NCI-H2107 (cell line): ENCODE results near the gene PDIA6.

ENCODE experiments used
- DNase-seq: peaks from one replicate; lab custom pipeline; 2025; lab: John Stamatoyannopoulos, UW

The PDIA6 gene

DNA sequence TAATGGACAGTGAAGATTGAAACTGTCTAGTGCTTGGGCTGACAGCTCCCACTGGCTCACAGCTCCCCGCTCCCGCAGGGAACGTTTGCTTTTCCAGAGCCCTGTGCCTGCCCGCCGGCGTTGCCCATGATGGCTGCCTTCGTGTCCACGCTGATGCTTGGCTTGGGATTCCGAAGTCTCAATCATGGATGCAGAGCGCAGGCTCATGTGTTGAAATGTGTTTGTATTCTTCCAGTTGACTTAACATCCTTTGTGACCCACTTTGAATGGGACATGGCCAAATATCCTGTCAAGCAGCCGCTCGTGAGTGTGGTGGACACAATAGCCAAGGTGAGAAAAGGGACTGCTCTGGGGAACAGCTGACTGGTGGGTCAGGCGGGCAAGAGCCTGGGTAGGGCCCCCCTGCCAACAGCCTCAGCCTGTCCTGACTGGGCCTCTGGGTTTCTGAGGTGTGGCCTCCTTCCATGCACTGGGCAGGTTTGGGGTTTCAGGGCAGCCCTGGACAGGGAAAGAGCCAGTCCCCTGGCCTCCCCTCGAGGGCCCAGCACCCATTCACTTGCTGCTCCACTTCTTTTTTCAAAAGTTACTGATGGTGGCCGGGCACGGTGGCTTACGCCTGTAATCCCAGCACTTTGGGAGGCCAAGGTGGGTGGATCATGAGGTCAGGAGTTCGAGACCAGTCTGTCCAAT is 48.3 kb downstream of the PDIA6 start:
- no peak for DNase-seq

DNA sequence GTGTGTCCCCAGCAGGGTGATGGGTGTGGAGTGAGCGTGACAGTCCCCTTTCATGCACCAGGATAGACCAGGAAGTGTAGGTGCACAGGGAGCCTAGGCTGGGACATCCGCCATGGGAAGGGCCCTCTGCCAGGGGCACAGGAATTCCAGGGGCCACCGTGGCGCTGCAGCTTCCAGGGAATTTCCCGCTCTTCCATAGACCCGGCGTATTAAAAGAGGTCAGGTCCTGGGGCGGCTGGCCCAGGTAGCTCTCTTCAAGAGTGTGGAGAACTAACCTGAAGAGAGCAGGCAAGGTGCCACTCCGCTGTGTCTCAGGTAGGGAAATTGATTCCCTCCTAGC is 49.2 kb downstream of the PDIA6 start:
- DNase-seq = no peak

DNA sequence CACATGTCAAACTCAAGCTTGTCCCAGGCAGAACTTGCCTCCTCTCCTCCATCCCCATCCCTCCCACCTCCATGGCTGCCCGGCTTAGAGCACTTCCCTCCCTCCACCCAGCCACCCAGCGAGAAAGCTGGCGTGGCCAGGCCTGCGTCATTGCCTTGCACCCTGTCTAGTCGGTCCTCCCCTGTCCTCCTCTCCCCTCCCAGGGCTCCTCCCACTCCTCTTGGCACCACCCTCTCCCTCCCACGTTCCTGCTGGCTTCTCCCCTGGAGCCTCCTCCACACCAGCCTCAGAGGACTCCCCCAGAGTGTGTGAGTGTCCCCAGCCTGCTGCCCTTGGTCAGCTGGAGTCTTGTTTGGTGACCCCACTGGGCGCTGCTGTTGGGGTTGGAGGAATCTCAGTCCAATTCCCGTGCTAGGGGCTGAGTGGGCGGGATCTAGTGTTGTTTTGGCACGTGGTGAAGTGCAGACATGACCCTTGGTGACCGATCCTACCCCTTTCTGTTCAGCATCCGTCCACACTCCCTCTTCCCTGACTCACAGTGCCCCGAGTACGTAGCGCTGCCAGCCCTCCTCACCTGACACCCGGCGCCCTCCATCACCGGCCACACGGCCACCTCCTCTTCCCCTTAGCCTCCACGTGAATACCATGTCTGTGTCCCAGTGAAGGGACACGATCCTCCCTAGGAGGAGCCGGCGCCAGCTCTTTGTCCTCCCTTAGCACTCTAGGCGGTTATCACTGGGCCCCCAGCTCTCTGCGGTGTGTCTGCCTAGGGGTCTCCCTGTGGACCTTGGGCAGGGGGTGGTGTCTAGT is 49.7 kb downstream of the PDIA6 start:
- DNase-seq = no peak

DNA sequence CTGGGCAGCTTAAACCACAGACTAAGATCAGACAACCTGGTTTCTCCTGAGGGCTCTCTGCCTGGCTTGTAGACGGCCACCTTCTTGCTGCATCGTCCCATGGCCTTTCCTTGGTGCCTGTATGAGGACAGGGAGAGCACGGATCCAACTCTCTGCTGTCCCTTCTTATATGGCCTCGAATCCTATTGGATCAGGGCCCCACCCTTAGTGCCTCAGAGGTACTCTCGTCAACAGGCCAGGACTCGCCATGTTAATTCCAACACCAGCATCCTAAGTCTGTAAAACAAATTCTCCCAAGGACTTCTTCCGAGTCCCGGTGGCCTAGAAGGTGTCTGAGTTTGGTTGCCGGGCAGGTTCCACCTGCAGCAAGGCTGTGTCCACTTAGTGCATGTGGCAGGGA is 51.0 kb downstream of the PDIA6 start:
- DNase-seq = no peak

DNA sequence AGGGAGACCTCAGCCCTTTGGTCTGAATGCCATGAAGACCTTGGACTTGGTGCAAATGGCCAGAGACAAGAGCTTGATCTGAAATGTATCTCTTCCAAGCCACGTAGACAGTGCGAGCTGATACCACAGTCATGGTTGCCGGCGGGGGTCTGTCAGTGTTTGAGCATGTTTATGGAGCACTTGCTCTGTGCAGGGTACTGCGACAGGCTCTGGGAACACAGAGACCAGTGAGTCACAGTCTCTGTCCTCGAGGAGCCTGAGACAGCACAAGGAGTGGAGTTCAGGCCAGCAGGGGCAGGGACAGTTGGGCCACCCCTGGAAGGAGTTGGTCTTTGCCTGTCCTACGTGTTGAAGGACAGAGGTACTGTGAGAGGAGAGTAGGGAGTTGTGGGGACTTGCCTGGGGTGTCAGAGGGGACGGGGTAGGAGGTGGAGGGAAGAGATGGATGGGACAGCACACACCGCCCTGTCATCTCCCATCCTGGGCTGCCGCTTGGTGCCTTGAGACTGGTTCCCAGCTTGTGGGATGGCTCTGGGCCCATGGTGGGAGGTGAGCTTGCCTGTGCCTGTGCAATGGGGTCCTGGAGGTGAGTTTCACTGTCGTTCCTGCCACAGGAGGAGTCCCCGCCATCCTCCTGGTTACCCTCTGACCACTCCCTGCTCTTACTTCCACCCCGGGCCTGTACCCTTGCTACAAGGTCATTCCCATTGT is 51.6 kb downstream of the PDIA6 start:
- no peak for DNase-seq

DNA sequence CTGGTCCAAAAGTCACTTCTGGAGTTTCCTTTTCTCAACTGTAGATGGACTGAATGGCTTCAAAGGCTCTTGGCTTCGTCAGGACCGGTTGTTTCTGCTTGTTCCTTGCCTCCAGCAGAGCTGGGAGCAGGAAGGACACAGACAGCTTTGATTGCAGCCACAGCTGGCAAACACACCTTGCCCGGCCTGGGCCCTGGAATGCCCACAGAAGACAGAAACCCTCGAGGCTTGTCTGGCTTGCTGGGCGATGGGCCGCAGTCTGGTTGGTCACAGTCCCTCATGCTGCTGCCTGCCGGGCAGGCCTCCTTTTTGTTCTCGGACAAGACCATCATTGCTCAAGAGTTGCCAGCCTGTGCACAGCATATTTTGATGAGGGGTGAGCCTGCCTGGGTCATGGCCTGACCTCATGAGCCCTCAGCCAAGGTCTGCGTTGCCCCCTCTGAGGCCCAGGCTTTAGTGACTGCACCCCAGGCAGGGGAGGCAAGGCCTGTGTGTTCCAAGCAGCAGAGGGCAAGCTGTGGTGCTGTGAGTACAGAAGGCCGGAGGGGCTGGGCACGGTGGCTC is 53.4 kb downstream of the PDIA6 start:
- no peak for DNase-seq

DNA sequence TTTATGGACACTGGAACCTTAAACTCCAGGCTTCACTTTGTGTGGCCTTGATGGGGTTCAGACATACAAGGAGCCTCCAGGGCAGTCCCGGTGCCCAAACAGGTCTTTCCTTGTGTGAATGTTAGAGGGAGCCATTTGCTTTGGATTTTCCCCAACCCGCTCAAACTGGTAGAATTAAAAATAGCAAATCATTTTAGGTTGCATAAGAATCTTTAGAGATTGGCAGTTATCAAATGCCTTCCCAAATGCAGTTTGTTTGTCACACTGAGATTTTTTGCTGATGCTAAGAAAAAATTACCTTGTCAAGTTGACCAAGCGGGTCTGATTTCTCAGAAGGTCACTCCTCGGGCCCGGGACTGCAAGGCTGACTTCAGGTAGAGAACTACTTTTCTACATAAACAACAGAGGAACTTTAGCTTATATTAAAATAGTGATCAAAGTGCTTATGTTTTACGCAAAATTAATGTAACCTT is 54.7 kb downstream of the PDIA6 start:
- no peak for DNase-seq

DNA sequence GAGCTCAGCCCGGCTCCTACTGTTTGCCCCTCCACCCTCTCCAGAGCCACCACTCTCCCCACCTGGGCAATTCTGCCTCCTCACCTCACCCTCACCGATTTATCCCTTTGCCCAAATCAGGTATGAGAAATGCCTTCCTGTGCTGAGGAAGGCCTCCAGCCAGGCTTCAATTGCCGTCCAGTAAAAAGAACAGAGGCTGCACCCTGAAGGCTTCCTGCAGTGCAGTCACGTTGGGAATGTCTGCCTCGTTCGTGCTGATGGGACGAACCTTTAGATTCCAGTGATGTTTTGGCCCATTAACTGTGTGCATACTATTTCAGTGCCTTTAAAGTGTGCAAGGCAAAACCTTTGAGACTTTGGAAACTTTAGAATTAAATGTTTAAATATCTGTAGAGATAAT is 57.0 kb downstream of the PDIA6 start:
- DNase-seq = no peak

DNA sequence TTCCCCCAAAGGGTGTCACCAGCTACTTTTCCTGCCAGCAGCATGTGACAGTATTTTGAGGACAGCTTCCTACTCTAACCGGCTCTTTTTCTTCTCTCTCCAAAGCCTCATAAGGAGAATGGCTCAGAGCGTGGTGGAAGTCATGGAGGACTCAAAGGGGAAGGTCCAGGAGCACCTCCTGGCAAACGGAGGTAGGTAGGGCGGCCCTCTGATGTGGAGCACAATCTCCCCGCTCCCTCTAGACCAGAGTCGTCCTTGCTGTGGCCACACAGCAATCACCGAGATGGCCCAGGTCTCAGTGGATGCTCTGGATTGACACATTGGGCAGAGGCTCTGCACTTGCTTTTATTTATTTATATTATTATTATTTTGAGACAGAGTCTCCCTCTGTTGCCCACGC is 58.7 kb downstream of the PDIA6 start:
- DNase-seq = no peak

DNA sequence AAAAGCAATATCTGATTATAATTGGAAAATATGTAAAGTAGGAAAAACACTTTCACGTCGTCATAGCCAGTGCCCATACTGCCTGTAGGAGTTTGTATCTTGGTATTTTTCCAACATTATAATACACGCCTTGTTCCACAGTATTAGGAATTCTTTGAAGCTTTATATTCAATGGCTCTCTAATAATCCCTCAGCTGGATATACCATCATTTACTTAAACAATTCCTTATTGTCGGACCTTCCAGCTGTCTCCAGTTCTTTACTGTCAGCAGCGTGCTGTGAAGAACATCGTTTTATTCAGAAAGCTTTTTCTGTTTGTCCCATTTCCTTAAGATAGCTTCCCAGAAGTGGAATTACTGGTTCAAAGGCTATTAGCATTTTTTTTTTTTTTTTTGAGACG is 59.4 kb downstream of the PDIA6 start:
- DNase-seq = no peak

DNA sequence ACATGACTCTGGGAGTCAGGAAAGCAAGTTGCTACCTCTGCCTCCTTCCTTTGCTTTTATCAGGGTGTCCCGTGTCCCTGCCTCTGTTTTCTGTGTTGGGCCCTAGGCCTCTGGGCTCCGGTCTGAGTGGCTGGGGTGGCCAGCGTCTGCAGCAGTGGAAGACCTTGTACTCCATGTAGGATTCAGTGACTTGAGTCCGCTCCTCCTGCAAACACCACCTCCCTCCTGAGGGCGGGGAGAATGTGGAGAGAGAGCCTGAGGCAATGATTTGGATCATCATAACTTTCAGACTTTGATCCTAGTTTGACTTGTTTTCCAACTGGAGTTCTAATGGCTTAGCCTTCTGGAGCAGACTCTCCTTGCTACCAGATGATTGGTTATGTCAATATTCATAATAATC is 60.3 kb downstream of the PDIA6 start:
- DNase-seq = no peak

DNA sequence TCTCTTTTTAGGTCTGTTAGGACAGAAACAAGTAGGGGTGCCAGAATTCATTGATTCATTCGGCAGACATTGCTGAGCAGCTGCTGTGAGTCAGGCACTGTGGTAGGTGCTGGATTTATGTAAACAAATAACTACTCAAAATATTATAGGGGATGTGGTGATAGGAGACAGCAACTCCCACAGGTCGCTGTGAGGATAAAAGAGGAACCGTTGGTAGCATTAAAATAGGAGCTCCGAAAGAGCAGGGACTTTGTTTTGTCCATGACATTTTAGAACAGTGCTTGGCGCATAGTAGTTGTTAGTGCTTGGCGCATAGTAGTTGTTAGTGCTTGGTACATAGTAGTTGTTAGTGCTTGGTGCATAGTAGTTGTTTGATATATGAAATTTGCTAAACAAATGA is 62.0 kb downstream of the PDIA6 start:
- no peak for DNase-seq

DNA sequence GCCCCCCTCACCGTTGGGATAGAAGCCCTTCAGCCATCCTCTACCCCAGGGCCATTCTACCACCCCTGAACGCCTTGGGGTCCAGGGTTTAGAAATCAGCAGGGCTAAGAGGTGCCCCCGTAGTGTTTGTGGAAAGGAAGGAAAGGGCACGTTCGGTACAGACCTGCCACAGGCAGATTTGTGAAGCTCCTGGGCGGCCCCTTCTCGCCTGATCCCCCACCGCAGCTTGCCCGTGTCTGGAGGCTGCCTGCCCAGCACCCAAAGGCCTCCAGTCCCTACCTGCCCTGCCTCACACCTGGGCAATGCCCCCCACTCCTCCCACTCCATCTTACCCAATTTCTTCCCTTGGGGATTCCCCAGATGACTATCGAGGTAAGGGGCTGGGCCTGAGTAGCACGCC is 69.9 kb downstream of the PDIA6 start:
- DNase-seq = no peak

DNA sequence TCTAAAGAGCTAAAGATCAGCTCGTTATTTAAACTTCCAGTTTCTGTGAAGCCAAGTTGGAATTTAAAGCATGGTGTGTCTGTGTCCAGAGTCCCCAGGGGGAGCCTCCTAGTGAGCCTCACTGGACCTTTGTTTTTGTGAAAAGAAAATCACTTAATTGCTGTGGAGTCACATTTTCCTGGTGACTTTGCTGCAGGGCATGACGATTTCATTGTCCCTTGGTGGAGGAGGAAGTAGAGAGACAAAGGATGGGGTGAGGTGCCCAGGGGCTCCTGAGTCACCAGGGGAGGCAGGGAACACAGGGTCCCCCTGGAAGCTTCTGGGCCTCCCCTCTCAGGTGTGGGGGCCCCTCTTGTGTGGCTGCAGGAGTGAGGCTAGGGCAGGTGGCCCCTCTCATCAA is 71.4 kb downstream of the PDIA6 start:
- no peak for DNase-seq

DNA sequence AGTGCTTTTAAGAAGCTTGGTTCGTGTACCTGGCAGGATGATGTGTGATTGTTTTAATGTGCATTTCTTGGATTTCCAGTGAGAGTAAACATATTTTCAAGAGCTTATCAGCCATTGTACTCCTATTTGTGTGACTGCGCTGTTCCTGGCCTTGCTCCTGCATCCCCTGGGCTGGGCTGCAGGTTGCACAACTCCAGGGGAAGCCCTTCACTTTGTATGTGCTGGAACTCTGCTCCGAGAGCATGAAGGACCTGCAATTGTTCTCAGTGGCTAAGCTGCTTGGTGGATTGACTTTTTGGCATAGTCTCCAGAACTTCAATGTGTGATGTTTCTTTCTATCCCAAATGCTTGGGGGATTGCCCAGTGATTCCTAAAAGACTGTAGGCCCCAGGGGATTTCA is 72.4 kb downstream of the PDIA6 start:
- no peak for DNase-seq

DNA sequence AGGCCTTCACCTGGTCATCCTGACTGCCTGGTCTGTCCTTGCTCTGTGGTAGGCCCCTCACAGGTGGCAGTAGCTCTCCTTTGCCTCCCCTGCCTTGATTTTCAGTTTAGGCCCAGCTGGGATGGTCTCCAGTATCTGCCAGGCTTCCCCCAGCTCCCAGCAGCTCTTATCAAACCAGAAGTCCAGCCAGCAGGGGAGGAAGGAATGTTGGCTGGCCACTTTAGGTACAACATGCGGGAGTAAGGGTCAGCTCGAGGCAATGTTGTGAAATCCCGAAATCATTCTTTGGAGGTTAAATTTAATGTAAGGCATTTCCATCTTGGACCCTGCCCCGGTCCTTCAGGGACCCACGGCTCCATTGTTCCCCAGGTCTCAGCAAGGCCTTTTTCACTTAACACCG is 74.4 kb downstream of the PDIA6 start:
- no peak for DNase-seq

DNA sequence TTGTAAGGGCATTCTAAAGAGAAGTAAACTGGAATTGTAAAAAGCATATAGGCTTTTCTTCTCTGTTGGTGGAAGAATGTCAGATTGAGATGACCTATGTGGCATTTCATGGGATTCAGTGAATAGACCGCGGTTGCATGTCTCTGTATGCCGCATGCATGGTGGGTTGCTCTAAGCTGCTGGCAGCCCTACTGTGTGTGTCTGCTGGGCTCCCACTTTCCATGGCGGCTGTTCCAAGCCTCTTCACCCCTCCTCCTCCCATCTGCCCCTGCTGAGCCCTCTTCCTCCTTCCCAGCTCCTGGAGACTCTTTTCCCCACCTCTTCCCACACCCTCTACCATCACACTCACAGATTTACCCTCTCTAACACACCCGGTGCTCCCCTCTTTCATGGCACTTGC is 78.6 kb downstream of the PDIA6 start:
- DNase-seq = no peak

DNA sequence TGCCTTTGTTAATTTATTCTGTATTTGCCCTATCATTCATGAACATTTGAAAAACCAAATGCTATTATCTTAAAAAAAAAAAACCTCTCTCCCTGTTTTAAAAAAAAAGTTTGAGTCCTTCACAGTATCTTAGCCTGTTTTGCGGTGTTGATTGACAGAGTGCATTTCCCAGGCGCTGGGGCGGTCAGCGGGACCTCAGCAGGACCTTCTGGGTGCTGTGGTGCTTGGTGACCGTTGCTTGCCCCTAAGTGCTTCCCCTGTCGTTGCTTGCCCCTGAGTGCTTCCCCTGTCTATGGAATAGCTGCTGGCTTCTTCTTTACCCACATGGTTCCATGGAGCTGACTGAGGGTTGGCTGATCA is 79.0 kb downstream of the PDIA6 start:
- no peak for DNase-seq
